ENCODE data around the gene ZMIZ1. TPM values are rescaled to one million over a fixed set of nuclear protein-coding genes. Genes with fewer than 3 reads are reported as not detected.
A peak's percentile ranks its signal among the peaks of the same experiment; 100 is the strongest.

The ZMIZ1 gene
- total RNA-seq, 1 experiment from 2014 or later, result 34.2 TPM

- Histone ChIP-seq H3K27ac (ENCODE audit: low read length) (peak overlapping the region; percentile 60; the same call in 1 of the 2 replicates), H3K4me3 (ENCODE audit: low read depth in 2 of 2, low read length in 2 of 2) (no peak overlapping the region), H3K36me3 (ENCODE audit: control insufficient read depth, insufficient read depth, low read length) (no peaks in the 10 kb centered on the region), H3K27me3 (ENCODE audit: control insufficient read depth, insufficient read depth, low read length) (no peaks in the 10 kb centered on the region), H3K9me3 (ENCODE audit: control insufficient read depth, insufficient read depth, low read depth, low read length) (no peaks in the 10 kb centered on the region), H3K4me1 (ENCODE audit: control insufficient read depth, insufficient read depth, low read length) (peaks cover 99% of the 10 kb centered on the region)
- no TSS peak for BruUV-seq (replicated peaks)
- intact Hi-C loops (cut with micrococcal nuclease; ENCODE audit: unreplicated experiment), result no loop called here
- ChIA-PET POLR2A (no interaction called here), CTCF (no interaction called here)
- DNase-seq (ENCODE audit: low read depth, low spot score) (no peak), ATAC-seq (no peak)
- in situ Hi-C loops (cut with HindIII; ENCODE audit: low pct_unique_long_range_greater_than_20kb, low sequenced_read_pairs), result no loop called here
- TF ChIP-seq REST (IDR thresholded peaks at IDR 0.05; ENCODE audit: insufficient read depth in 1 of 2, low read depth in 2 of 2, low read length in 1 of 2) (peak in 1 of 2 experiments; percentile 5; a peak in 1 of 4 replicates), TCF7L2 (IDR thresholded peaks at IDR 0.05; ENCODE audit: low read depth, low read length) (no peak)
These were observed 16.3 kb downstream of the ZMIZ1 start for GRCh38 chr10:79084972-79085597.

DNA sequence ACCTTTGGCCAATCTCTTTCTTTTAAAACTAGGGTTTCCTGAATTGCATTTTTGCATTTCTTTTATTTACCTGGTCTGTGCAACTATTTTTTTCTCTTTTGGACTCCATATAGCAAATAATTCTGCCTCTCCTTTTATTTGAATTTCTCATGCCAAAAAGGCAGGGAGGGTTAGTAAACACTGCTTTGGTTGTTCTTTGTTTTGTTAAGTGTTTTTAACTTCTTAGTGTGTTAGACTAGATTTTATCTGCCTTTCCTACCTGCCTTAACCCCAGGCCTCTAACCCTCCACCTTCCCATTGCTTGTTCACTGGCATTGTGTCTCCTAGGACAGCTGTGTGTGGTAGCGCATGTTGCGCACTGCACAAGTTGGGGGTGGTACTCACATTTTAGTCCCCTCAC is 18.1 kb downstream of the ZMIZ1 start:
- no peaks in the 10 kb centered on the region for H3K9me3 ChIP-seq (ENCODE audit: control insufficient read depth, insufficient read depth, low read depth, low read length)
- no peak overlapping the region for H3K27ac ChIP-seq (ENCODE audit: low read length)
- intact Hi-C loops (cut with micrococcal nuclease; ENCODE audit: unreplicated experiment), result no loop called here
- no peak overlapping the region for H3K4me3 ChIP-seq (ENCODE audit: low read depth in 2 of 2, low read length in 2 of 2)
- ChIA-PET POLR2A (no interaction called here), CTCF (no interaction called here)
- no TSS peak for BruUV-seq (replicated peaks)
- H3K4me1 ChIP-seq (ENCODE audit: control insufficient read depth, insufficient read depth, low read length), result peaks cover 96% of the 10 kb centered on the region
- ATAC-seq (no peak), DNase-seq (ENCODE audit: low read depth, low spot score) (no peak)
- no peaks in the 10 kb centered on the region for H3K27me3 ChIP-seq (ENCODE audit: control insufficient read depth, insufficient read depth, low read length)
- in situ Hi-C loops (cut with HindIII; ENCODE audit: low pct_unique_long_range_greater_than_20kb, low sequenced_read_pairs), result no loop called here
- no peaks in the 10 kb centered on the region for H3K36me3 ChIP-seq (ENCODE audit: control insufficient read depth, insufficient read depth, low read length)
- no peak for TF ChIP-seq REST (IDR thresholded peaks at IDR 0.05; ENCODE audit: insufficient read depth in 1 of 2, low read depth in 2 of 2, low read length in 1 of 2)
- TF ChIP-seq POLR2AphosphoS5 (IDR thresholded peaks at IDR 0.05; ENCODE audit: low read depth, low read length), result no peak

DNA sequence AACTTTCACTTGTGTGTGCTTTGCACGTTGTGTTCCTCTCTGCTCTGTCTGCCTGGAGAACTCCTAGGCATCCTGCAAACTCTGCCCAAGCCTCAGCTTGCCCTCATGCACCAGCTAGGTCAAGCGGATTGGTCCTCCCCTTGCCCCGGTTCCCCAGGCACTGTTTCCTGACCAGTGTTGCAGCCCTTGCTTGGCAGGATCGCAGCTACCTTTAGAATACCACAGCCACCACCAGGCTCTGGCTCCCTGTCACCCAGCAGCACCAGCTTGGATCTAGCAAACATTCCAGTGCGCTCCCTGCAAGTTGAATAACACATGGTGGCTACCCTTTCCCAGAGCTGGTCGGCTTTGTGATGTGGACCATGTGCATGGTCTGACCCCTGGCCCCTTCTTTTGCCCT is 19.0 kb downstream of the ZMIZ1 start:
- ATAC-seq (no peak), DNase-seq (ENCODE audit: low read depth, low spot score) (no peak)
- Histone ChIP-seq H3K4me1 (ENCODE audit: control insufficient read depth, insufficient read depth, low read length) (peaks cover 96% of the 10 kb centered on the region), H3K27me3 (ENCODE audit: control insufficient read depth, insufficient read depth, low read length) (no peaks in the 10 kb centered on the region), H3K27ac (ENCODE audit: low read length) (peak overlapping the region; percentile 8), H3K9me3 (ENCODE audit: control insufficient read depth, insufficient read depth, low read depth, low read length) (no peaks in the 10 kb centered on the region), H3K4me3 (ENCODE audit: low read depth in 2 of 2, low read length in 2 of 2) (no peak overlapping the region), H3K36me3 (ENCODE audit: control insufficient read depth, insufficient read depth, low read length) (no peaks in the 10 kb centered on the region)
- intact Hi-C loops (cut with micrococcal nuclease; ENCODE audit: unreplicated experiment), result no loop called here
- no TSS peak for BruUV-seq (replicated peaks)
- TF ChIP-seq, protein P1, sequence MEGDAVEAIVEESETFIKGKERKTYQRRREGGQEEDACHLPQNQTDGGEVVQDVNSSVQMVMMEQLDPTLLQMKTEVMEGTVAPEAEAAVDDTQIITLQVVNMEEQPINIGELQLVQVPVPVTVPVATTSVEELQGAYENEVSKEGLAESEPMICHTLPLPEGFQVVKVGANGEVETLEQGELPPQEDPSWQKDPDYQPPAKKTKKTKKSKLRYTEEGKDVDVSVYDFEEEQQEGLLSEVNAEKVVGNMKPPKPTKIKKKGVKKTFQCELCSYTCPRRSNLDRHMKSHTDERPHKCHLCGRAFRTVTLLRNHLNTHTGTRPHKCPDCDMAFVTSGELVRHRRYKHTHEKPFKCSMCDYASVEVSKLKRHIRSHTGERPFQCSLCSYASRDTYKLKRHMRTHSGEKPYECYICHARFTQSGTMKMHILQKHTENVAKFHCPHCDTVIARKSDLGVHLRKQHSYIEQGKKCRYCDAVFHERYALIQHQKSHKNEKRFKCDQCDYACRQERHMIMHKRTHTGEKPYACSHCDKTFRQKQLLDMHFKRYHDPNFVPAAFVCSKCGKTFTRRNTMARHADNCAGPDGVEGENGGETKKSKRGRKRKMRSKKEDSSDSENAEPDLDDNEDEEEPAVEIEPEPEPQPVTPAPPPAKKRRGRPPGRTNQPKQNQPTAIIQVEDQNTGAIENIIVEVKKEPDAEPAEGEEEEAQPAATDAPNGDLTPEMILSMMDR (IDR thresholded peaks at IDR 0.05), result no peak
- TF ChIP-seq REST (IDR thresholded peaks at IDR 0.05; ENCODE audit: insufficient read depth in 1 of 2, low read depth in 2 of 2, low read length in 1 of 2), result no peak
- no peak for TF ChIP-seq SIN3A (IDR thresholded peaks at IDR 0.05; ENCODE audit: borderline replicate concordance, insufficient read depth, low read depth, low read length)
- no peak for TF ChIP-seq POLR2AphosphoS5 (IDR thresholded peaks at IDR 0.05; ENCODE audit: low read depth, low read length)
- no peak for TF ChIP-seq TCF7L2 (IDR thresholded peaks at IDR 0.05; ENCODE audit: low read depth, low read length)
- POLR2A ChIA-PET, result interaction anchor here (0.6 kb wide), 1 partner anchor 27 kb away, joined by 6 read pairs; no protein-coding TSS in a partner anchor
- in situ Hi-C loops (cut with HindIII; ENCODE audit: low pct_unique_long_range_greater_than_20kb, low sequenced_read_pairs), result no loop called here
- CTCF ChIA-PET, result no interaction called here
